Gastrocnemius medialis (tissue), 4 donors: ENCODE data around the gene CCDC71. TPM values are rescaled to one million over a fixed set of nuclear protein-coding genes. Genes with fewer than 3 reads are reported as not detected.

Experiments
- ATAC-seq, 2 donors: fragments of 150-250 bp; one replicate each; pipeline ENCODE4 v1.9.1; 2016
- DNase-seq, 2 donors: peaks; one replicate each; pipeline ENCODE4 v3.0.0-alpha.2; 2019
- H3K27ac ChIP-seq, 4 donors: fragments of 200-600 bp; sonication (generic); 1 replicate in 1 of 4; 2 replicates in 3 of 4; pipeline ENCODE4 v1.5.1; 2016 to 2018; ENCODE audit warnings: mild to moderate bottlenecking in 2 of 4, moderate library complexity in 1 of 4
- H3K27me3 ChIP-seq, 3 donors: fragments of 200-600 bp; sonication (generic) in 2 of 3; 1 replicate in 1 of 3; 2 replicates in 2 of 3; pipeline versions ENCODE4 v1.5.1 to v1.6.0; 2016 to 2019; ENCODE audit warnings: mild to moderate bottlenecking in 1 of 3, moderate library complexity in 1 of 3
- H3K36me3 ChIP-seq, 2 donors: fragments of 200-600 bp; sonication (generic) in 1 of 2; one replicate each; pipeline ENCODE4 v1.5.1; 2017 to 2018
- H3K4me1 ChIP-seq, 2 donors: fragments of 200-600 bp; sonication (generic) in 1 of 2; one replicate each; pipeline ENCODE4 v1.5.1; 2016 to 2017; ENCODE audit warnings: mild to moderate bottlenecking in 2 of 2
- H3K4me3 ChIP-seq, 4 donors: fragments of 200-600 bp; sonication (generic) in 3 of 4; 1 replicate in 1 of 4; 2 replicates in 3 of 4; pipeline ENCODE4 v1.5.1; 2016 to 2019; ENCODE audit warnings: mild to moderate bottlenecking in 2 of 4
- H3K9me3 ChIP-seq, 3 donors: fragments of 200-600 bp; sonication (generic) in 2 of 3; 1 replicate in 1 of 3; 2 replicates in 2 of 3; pipeline ENCODE4 v1.5.1; 2016 to 2019
- POLR2A ChIP-seq, 2 donors: fragments of 450-650 bp; IDR thresholded peaks; one replicate each; pipeline ENCODE4 v1.6.1; 2017; ENCODE audit warnings: antibody characterized with exemption in 2 of 2, mild to moderate bottlenecking in 2 of 2, moderate library complexity in 2 of 2
- in situ Hi-C, 4 donors: fragments of 200-750 bp; cut with MboI; loops; one replicate each; pipeline versions ENCODE4 v1.15.0 to v1.8.0; 2017; ENCODE audit warnings: low sequenced_read_pairs in 4 of 4
- intact Hi-C: fragments of 100-400 bp; cut with DNase I; formaldehyde crosslinking; loops from one replicate; pipeline ENCODE4 v1.15.1; 2023; ENCODE audit warnings: low total_unique reads
- total RNA-seq, 4 donors: library from RNA; depleted of rRNA; stranded (reverse); fragments of >200 nt; gene quantifications; one replicate each; pipeline versions ENCODE4 v1.1.0 to v1.2.3, GENCODE V29; 2016
- TF ChIP-seq, protein P1 (sequence below), 5 experiments: fragments of 450-650 bp in 3 of 5; fragments of 200-600 bp in 2 of 5; sonication (generic) in 2 of 5; IDR thresholded peaks in 4 of 5; conservative IDR thresholded peaks in 1 of 5; 1 replicate in 4 of 5; 2 replicates in 1 of 5; pipeline ENCODE4 v1.5.1; 2016 to 2019; ENCODE audit warnings: antibody characterized with exemption in 5 of 5, mild to moderate bottlenecking in 3 of 5, moderate library complexity in 3 of 5

CCDC71 gene
- 10 to 100 TPM; 20.0 to 31.0 (median 22.0) TPM for total RNA-seq

DNA sequence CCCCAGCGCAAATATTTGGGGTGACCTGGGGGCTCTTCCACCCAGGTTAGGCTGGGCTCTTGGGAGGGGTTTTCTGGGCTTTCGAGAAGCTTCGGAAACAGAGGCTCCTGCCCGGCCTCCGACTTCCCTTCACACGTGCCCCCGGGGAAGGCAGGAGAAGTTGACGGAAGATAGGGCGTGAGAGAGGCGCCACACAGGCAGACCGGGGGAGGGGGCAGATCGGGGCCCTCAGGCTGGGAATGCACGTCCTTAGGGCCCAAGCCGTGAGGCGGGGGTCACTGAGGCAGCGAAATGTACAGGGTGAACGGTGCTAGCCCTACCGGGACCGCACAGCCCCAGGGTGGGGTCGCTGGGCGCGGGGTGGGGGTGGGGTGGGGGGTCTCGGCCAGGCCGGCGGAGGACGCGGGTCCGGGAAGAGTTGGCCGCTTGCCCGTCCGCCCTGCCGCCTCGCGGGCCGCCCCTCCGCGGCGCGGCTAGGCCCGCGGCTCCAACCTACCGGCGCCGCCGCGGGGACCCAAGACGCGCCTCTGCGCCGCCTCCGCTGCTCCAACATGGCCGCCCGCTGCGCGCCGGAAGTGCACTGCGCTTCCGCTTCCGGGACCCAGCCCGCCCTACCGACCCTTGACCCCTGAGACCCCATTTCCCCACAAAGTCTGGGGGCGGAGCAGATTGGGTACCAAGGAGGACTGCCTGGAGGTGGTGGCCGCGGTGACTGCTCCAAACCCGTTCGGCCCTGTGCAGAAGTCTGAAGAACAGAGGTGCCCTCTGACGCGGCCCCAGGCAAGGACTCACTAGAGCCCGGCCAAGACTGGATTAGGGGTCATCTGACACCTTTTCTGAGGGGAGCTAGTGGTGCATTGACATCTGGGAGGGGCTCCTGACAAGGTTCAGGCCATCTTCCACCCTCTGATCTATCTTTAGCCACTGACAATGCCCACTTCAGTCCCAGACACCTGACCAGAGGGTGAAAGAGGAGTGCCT is at the start of gene CCDC71:
CCDC71 (minus strand) TSS at position 561 of the 981 bp plus-strand sequence. CDS start 2,123 bp downstream, outside the sequence.
- TF ChIP-seq POLR2A (IDR thresholded peaks at IDR 0.05), result peak; percentile 54 to 81
- TF ChIP-seq, protein P1, sequence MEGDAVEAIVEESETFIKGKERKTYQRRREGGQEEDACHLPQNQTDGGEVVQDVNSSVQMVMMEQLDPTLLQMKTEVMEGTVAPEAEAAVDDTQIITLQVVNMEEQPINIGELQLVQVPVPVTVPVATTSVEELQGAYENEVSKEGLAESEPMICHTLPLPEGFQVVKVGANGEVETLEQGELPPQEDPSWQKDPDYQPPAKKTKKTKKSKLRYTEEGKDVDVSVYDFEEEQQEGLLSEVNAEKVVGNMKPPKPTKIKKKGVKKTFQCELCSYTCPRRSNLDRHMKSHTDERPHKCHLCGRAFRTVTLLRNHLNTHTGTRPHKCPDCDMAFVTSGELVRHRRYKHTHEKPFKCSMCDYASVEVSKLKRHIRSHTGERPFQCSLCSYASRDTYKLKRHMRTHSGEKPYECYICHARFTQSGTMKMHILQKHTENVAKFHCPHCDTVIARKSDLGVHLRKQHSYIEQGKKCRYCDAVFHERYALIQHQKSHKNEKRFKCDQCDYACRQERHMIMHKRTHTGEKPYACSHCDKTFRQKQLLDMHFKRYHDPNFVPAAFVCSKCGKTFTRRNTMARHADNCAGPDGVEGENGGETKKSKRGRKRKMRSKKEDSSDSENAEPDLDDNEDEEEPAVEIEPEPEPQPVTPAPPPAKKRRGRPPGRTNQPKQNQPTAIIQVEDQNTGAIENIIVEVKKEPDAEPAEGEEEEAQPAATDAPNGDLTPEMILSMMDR (IDR thresholded peaks at IDR 0.05 in 4 of 5, conservative IDR thresholded peaks at IDR 0.05 in 1 of 5), result no peak
- ATAC-seq (peak; percentile 65 to 68), DNase-seq (peak in 1 of 2 donors; percentile 69)
- H3K4me3 ChIP-seq, result peak within 1 kb of the TSS; percentile 64 to 88 (median 81)
- H3K9me3 ChIP-seq, result no peaks in the 10 kb centered on the region
- peaks cover 23 to 33% of the 10 kb centered on the region in 2 donors for H3K4me1 ChIP-seq
- intact Hi-C loops, result loop anchor here (1.0 to 5.0 kb wide), 2 partner anchors 74 to 192 kb away; partner anchors contain the start of genes GPX1 and QRICH1
- H3K27ac ChIP-seq, result peak within 1 kb of the TSS; percentile 80 to 92 (median 86)
- in situ Hi-C loops, result loop anchor here (10.0 kb wide), 2 partner anchors 279 to 289 kb away; no protein-coding TSS in a partner anchor
- peaks cover 0 to 9% of the 10 kb centered on the region in 2 donors for H3K36me3 ChIP-seq
- no peaks in the 10 kb centered on the region for H3K27me3 ChIP-seq

DNA sequence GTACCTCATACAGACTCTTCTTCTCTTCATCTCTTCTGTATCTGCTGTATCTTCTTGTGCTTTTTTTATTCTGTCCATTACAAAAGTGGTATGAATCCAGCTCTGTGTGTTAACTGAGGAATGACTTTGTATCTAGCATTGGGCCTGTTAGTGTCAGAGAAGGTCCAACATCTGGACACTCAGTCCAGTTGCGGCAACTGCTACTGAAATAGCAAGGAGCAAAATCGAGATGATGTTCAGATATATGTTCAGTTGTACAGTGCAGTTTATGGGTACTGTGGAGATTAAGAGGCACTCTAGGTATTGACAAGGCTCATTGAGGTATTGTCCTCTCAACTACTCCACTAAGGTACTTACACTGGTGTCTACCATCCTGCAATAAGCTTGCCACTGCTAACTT is 47.9 kb upstream of the CCDC71 start:
- H3K36me3 ChIP-seq, result no peaks in the 10 kb centered on the region
- H3K9me3 ChIP-seq, result no peaks in the 10 kb centered on the region
- no peaks in the 10 kb centered on the region for H3K27me3 ChIP-seq
- TF ChIP-seq POLR2A (IDR thresholded peaks at IDR 0.05), result no peak
- TF ChIP-seq, protein P1 (IDR thresholded peaks at IDR 0.05 in 4 of 5, conservative IDR thresholded peaks at IDR 0.05 in 1 of 5), result no peak
- ATAC-seq (no peak), DNase-seq (no peak)
- in situ Hi-C loops, result no loop called here
- H3K27ac ChIP-seq, result no peak overlapping the region
- peaks cover 13 to 15% of the 10 kb centered on the region in 2 donors for H3K4me1 ChIP-seq
- intact Hi-C loops, result no loop called here
- H3K4me3 ChIP-seq, result no peak overlapping the region

DNA sequence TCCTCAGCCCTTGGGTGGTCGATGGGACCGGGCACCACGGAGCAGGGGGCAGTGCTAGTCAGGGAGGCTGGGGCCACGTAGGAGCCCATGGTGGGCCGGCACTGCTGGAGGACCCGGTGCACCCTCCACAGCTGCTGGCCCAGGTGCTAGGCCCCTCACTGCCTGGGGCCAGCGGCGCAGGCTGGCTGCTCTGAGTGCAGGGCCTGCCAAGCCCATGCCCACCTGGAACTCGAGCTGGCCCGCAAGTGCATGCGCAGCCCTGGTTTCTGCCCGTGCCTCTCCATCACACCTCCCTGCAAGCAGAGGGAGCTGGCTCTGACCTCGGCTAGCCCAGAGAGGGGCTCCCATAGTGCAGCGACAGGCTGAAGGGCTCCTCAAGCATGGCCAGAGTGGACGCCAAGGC is 47.4 kb upstream of the CCDC71 start:
- TF ChIP-seq POLR2A (IDR thresholded peaks at IDR 0.05), result no peak
- Histone ChIP-seq H3K4me1 (peaks cover 9 to 10% of the 10 kb centered on the region in 2 donors), H3K9me3 (no peaks in the 10 kb centered on the region), H3K4me3 (no peak overlapping the region), H3K27ac (no peak overlapping the region), H3K27me3 (no peaks in the 10 kb centered on the region), H3K36me3 (no peaks in the 10 kb centered on the region)
- in situ Hi-C loops, result no loop called here
- DNase-seq (no peak), ATAC-seq (no peak)
- intact Hi-C loops, result no loop called here

DNA sequence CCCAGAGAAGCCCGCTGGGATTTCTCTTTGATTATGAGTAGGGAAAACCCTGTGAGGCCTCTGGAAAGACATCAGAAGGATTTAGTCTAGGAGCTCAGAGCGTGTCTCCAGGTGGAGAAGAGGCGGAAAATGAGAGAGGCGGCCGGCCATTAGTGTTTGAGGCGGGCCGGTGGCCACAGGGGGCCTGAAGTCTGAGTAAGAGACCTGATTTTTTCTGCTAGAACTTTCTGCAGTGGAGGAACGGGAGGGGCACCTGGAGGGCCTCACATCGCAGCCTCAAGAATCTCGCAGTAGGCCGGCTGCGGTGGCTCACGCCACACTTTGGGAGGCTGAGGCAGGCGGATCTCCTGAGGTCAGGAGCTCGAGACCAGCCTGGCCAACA is 33.8 kb upstream of the CCDC71 start:
- Histone ChIP-seq H3K4me1 (peaks cover 6 to 11% of the 10 kb centered on the region in 2 donors), H3K27ac (peak overlapping the region; percentile 78 to 91 (median 83)), H3K4me3 (peak overlapping the region; percentile 58 to 72 (median 62)), H3K36me3 (no peaks in the 10 kb centered on the region), H3K27me3 (no peaks in the 10 kb centered on the region), H3K9me3 (no peaks in the 10 kb centered on the region)
- ATAC-seq (peak; percentile 1 to 22), DNase-seq (no peak)
- in situ Hi-C loops (no loop called here), intact Hi-C loops (no loop called here)
- TF ChIP-seq, protein P1 (IDR thresholded peaks at IDR 0.05 in 4 of 5, conservative IDR thresholded peaks at IDR 0.05 in 1 of 5), result no peak
- no peak for TF ChIP-seq POLR2A (IDR thresholded peaks at IDR 0.05)
